ENCODE results near the gene FAH. TPM values are rescaled to one million over a fixed set of nuclear protein-coding genes. Genes with fewer than 3 reads are reported as not detected.

Gene FAH
- total RNA-seq = 2.8 TPM

DNA sequence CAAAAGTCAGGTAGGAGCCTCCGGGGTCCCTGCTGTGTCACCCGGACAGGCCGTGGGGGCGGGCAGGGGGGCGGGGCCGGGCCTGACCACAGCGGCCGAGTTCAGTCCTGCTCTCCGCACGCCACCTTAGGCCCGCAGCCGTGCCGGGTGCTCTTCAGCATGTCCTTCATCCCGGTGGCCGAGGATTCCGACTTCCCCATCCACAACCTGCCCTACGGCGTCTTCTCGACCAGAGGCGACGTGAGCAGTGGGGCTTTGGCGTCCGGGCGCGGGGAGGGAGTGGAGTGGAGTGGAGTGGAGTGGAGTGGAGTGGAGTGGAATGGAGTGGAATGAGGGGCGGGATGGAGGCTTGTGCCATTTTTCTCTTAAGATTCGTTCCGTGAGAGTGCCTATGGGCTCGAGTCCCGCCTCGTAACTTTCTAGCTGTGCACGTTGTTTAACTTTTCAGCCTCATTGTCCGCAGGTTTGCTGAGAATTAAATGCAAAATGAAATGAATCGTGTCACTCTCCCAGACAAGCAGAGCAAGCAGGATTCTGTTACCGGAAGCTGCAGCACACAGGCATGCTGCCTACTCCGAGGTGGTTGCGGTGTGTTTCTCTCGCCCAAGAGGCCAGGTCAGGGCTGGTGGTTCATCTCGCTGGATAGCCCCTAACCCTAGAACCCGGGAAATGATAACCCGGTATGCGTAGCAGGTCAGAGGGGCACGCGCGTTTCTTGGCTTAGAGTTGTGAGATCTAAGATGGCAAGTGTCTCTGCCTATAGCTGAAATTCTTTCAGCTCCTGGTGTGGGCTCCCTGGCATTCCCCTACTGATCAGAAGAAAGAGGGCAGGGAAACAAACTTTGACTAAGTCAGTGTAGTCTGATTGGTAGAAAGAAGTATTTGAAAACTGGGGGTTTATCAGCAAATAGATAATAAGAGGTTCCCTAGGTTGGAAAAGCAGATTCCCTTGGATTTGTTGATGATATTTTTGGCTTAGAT is at the start of gene FAH:
Gene FAH (plus strand): TSS at position 104 of the 981 bp plus-strand sequence. CDS start 56 bp downstream, at position 160.

Other genes with a start within 250 kb of the FAH start
- gene BCL2A1, start 181.8 kb upstream of the FAH start, total RNA-seq = not detected
- gene ZFAND6, start 93.3 kb upstream of the FAH start, total RNA-seq = 88.0 TPM
- gene CTXND1, start 99.2 kb downstream of the FAH start, total RNA-seq = 0.63 TPM

Data from parietal lobe (tissue), 1 donor.